NCI-H1105 (cell line): ENCODE measurements around the gene PSEN1.

ENCODE experiments used
- DNase-seq: peaks from one replicate; lab custom pipeline; 2025; lab: John Stamatoyannopoulos, UW

The PSEN1 gene

GRCh38 chr14:73136387-73137225 is at the start of gene PSEN1:
Gene PSEN1 (plus strand): TSS chr14:73136507. CDS start chr14:73148020, 11,513 bp downstream.
- peak; percentile 91 for DNase-seq

- no peak for DNase-seq
Observed at GRCh38 chr14:73091044-73091443, 45.3 kb upstream of the PSEN1 start.

GRCh38 chr14:73097421-73097820 is 38.9 kb upstream of the PSEN1 start:
- DNase-seq, result no peak

GRCh38 chr14:73100334-73100733 is 36.0 kb upstream of the PSEN1 start:
- DNase-seq, result no peak

- no peak for DNase-seq
Observed at GRCh38 chr14:73102806-73103497, 33.4 kb upstream of the PSEN1 start.

GRCh38 chr14:73105050-73105449 is 31.3 kb upstream of the PSEN1 start:
- DNase-seq, result no peak

- DNase-seq, result no peak
Observed at GRCh38 chr14:73105727-73106126, 30.6 kb upstream of the PSEN1 start.

GRCh38 chr14:73116079-73116665 is 20.1 kb upstream of the PSEN1 start:
- no peak for DNase-seq

GRCh38 chr14:73124180-73124894 is 12.0 kb upstream of the PSEN1 start:
- DNase-seq, result no peak

GRCh38 chr14:73125169-73125588 is 11.1 kb upstream of the PSEN1 start:
- DNase-seq, result no peak

- DNase-seq, result no peak
Observed at GRCh38 chr14:73125746-73126145, 10.6 kb upstream of the PSEN1 start.

- no peak for DNase-seq
Observed at GRCh38 chr14:73133795-73134194, 2.5 kb upstream of the PSEN1 start.

GRCh38 chr14:73136085-73136386 is 271 bp upstream of the PSEN1 start:
- no peak for DNase-seq

- no peak for DNase-seq
Observed at GRCh38 chr14:73140811-73141323, 4.6 kb downstream of the PSEN1 start.

GRCh38 chr14:73142216-73142615 is 5.9 kb downstream of the PSEN1 start:
- DNase-seq, result no peak

GRCh38 chr14:73143003-73143402 is 6.7 kb downstream of the PSEN1 start:
- DNase-seq, result no peak

- no peak for DNase-seq
Observed at GRCh38 chr14:73143617-73144016, 7.3 kb downstream of the PSEN1 start.

- DNase-seq, result no peak
Observed at GRCh38 chr14:73145371-73145770, 9.1 kb downstream of the PSEN1 start.

GRCh38 chr14:73146111-73146510 is 9.8 kb downstream of the PSEN1 start:
- DNase-seq, result no peak

- no peak for DNase-seq
Observed at GRCh38 chr14:73149753-73150152, 13.4 kb downstream of the PSEN1 start.

GRCh38 chr14:73153272-73153671 is 17.0 kb downstream of the PSEN1 start:
- no peak for DNase-seq

GRCh38 chr14:73162251-73162650 is 25.9 kb downstream of the PSEN1 start:
- no peak for DNase-seq
